DND-41 (cell line): ENCODE results near the gene TMEM256.

Experiments
- EZH2 ChIP-seq: IDR thresholded peaks from 3 replicates; pipeline ENCODE4 v1.6.1; 2012; ENCODE audit warnings: borderline replicate concordance, low read depth, mild to moderate bottlenecking, moderate library complexity, low read length, inconsistent platforms; ENCODE audit not compliant: severe bottlenecking
- TF ChIP-seq, protein P1 (sequence below): IDR thresholded peaks from 2 replicates; pipeline ENCODE4 v1.5.1; 2012; ENCODE audit warnings: borderline replicate concordance, low read length, moderate library complexity, mild to moderate bottlenecking; ENCODE audit not compliant: poor library complexity, severe bottlenecking; ENCODE audit errors: extremely low read depth

GRCh38 chr17:7437950-7438614, 34.2 kb upstream of the TMEM256 start:
- TF ChIP-seq, protein P1, sequence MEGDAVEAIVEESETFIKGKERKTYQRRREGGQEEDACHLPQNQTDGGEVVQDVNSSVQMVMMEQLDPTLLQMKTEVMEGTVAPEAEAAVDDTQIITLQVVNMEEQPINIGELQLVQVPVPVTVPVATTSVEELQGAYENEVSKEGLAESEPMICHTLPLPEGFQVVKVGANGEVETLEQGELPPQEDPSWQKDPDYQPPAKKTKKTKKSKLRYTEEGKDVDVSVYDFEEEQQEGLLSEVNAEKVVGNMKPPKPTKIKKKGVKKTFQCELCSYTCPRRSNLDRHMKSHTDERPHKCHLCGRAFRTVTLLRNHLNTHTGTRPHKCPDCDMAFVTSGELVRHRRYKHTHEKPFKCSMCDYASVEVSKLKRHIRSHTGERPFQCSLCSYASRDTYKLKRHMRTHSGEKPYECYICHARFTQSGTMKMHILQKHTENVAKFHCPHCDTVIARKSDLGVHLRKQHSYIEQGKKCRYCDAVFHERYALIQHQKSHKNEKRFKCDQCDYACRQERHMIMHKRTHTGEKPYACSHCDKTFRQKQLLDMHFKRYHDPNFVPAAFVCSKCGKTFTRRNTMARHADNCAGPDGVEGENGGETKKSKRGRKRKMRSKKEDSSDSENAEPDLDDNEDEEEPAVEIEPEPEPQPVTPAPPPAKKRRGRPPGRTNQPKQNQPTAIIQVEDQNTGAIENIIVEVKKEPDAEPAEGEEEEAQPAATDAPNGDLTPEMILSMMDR, result no peak
- TF ChIP-seq EZH2, result no peak
